Mammary epithelial cell (primary cell): Measurements from ENCODE around the gene NCF2.

Experiments used
- EZH2 ChIP-seq: IDR thresholded peaks from 2 replicates; pipeline ENCODE4 v1.6.1; 2012; ENCODE audit warnings: low read length, inconsistent platforms, borderline replicate concordance
- TF ChIP-seq, protein P1 (sequence below), 2 donors: IDR thresholded peaks in 1 of 2; conservative IDR thresholded peaks in 1 of 2; 2 replicates each; pipeline ENCODE4 v1.5.1; 2011 to 2012; ENCODE audit warnings: inconsistent platforms in 2 of 2, low read length in 2 of 2, mild to moderate bottlenecking in 2 of 2, control low read depth in 1 of 2, low read depth in 1 of 2; ENCODE audit not compliant: insufficient read depth in 1 of 2; ENCODE audit errors: extremely low read depth in 1 of 2

DNA sequence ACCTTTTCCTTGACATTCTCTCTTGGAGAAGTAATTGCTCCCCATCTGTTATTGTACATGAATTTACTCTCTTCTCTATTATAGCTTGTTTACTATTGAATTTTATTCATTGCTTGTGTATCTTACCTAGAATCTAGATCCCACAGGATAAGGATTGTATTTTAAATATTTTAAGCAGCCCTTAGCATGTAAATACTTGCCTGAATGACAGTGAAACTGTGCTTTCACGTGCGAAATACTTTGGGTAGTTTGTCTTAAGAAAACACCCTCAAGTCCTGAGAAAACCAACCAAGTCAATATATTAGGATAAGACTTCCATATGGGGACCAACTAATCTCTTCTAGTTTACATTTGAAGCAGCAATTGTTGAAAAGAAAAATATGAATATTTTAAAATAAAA, 30.1 kb upstream of the NCF2 start:
- TF ChIP-seq, protein P1, sequence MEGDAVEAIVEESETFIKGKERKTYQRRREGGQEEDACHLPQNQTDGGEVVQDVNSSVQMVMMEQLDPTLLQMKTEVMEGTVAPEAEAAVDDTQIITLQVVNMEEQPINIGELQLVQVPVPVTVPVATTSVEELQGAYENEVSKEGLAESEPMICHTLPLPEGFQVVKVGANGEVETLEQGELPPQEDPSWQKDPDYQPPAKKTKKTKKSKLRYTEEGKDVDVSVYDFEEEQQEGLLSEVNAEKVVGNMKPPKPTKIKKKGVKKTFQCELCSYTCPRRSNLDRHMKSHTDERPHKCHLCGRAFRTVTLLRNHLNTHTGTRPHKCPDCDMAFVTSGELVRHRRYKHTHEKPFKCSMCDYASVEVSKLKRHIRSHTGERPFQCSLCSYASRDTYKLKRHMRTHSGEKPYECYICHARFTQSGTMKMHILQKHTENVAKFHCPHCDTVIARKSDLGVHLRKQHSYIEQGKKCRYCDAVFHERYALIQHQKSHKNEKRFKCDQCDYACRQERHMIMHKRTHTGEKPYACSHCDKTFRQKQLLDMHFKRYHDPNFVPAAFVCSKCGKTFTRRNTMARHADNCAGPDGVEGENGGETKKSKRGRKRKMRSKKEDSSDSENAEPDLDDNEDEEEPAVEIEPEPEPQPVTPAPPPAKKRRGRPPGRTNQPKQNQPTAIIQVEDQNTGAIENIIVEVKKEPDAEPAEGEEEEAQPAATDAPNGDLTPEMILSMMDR (conservative IDR thresholded peaks at IDR 0.05 in 1 of 2, IDR thresholded peaks at IDR 0.05 in 1 of 2; ENCODE audit: extremely low read depth in 1 of 2, insufficient read depth in 1 of 2, low read depth in 1 of 2, low read length in 2 of 2), result no peak
- no peak for TF ChIP-seq EZH2
